Effector CD4-positive, alpha-beta T cell (primary cell): ENCODE data around the gene LGI4.
"Not testable (repeated sequence)": the region's sequence is repeated elsewhere in the genome, so short reads cannot be mapped to it uniquely, and the experiment has no call there.

Experiments
- DNase-seq: peaks from one replicate; pipeline ENCODE4 v3.0.0-alpha.2; 2020

LGI4 gene

GRCh38 chr19:35160629-35161433 lies 26.0 kb upstream of the LGI4 start:
- DNase-seq: no peak

- no peak for DNase-seq
These were observed 24.7 kb upstream of the LGI4 start for GRCh38 chr19:35159606-35160005.

- no peak for DNase-seq
These were observed 22.6 kb upstream of the LGI4 start for GRCh38 chr19:35157431-35157830.

- DNase-seq: no peak
These were observed 21.8 kb upstream of the LGI4 start for GRCh38 chr19:35156673-35157014.

- no peak for DNase-seq
These were observed 21.3 kb upstream of the LGI4 start for GRCh38 chr19:35155981-35156672.

- no peak for DNase-seq
These were observed 20.6 kb upstream of the LGI4 start for GRCh38 chr19:35155441-35155840.

- peak; percentile 60 for DNase-seq
These were observed 19.9 kb upstream of the LGI4 start, which contains the start of gene FXYD5 for GRCh38 chr19:35154525-35155406. Gene FXYD5, plus strand, starts transcription at chr19:35154735. Its CDS starts 816 bp downstream, at chr19:35155551.

GRCh38 chr19:35153701-35154524 lies 19.1 kb upstream of the LGI4 start:
- DNase-seq: peak; percentile 65

GRCh38 chr19:35153129-35153522 lies 18.3 kb upstream of the LGI4 start:
- DNase-seq: not testable (repeated sequence)

GRCh38 chr19:35151273-35152065 lies 16.6 kb upstream of the LGI4 start:
- no peak for DNase-seq

GRCh38 chr19:35150445-35150844 lies 15.6 kb upstream of the LGI4 start:
- no peak for DNase-seq

- DNase-seq: no peak
These were observed 14.6 kb upstream of the LGI4 start for GRCh38 chr19:35149463-35149862.

GRCh38 chr19:35146746-35147459 lies 12.0 kb upstream of the LGI4 start:
- no peak for DNase-seq

- DNase-seq: no peak
These were observed 10.0 kb upstream of the LGI4 start for GRCh38 chr19:35144600-35145436.

- no peak for DNase-seq
These were observed 9.4 kb upstream of the LGI4 start for GRCh38 chr19:35144259-35144599.

- no peak for DNase-seq
These were observed 9.0 kb upstream of the LGI4 start for GRCh38 chr19:35143818-35144217.

- no peak for DNase-seq
These were observed 8.4 kb upstream of the LGI4 start, which contains the start of gene FXYD7 for GRCh38 chr19:35143231-35143715. Gene FXYD7, plus strand, starts transcription at chr19:35143255. Its CDS starts 79 bp downstream, at chr19:35143334.

GRCh38 chr19:35142606-35143230 lies 7.9 kb upstream of the LGI4 start:
- peak; percentile 70 for DNase-seq
